K562 (cell line): ENCODE data around the gene ERMARD. TPM values are rescaled to one million over a fixed set of nuclear protein-coding genes. Genes with fewer than 3 reads are reported as not detected.

Source experiments
- ATAC-seq: fragments of 200-7000 bp; cut with Tn5 transposase; 3 replicates; pipeline ENCODE4 v1.9.1; 2020; ENCODE audit warnings: moderate library complexity
- BruUV-seq: library from RNA; stranded (reverse); fragments of 400-500 nt; replicated peaks from 2 replicates; lab custom pipeline; 2021; lab: Mats Ljungman, UMichigan
- CTCF ChIA-PET: fragments of 300-600 bp; formaldehyde crosslinking; extraction: SDS; loops from one replicate; lab custom pipeline; 2021; ENCODE audit warnings: low intra/inter-chr PET ratio; lab: Yijun Ruan, JAX
- POLR2A ChIA-PET: fragments of 300-600, 350-650 bp; sonication (Branson Sonifier 250); formaldehyde crosslinking; extraction: SDS; loops from one replicate; lab custom pipeline; 2021; ENCODE audit warnings: antibody characterized with exemption, inconsistent platforms; lab: Yijun Ruan, JAX
- DNase-seq, 4 experiments: peaks; one replicate each; pipeline versions ENCODE4 v3.0.0 to v3.0.0-alpha.2; 2011 to 2018; ENCODE audit warnings: low spot score in 3 of 4, mixed read lengths in 3 of 4; ENCODE audit errors: extremely low read depth in 1 of 4
- FAIRE-seq: peaks from 2 replicates; lab custom pipeline; 2011; peaks lifted over from hg19 to GRCh38; lab: Jason Lieb, UNC
- H2AFZ ChIP-seq: 2 replicates; pipeline ENCODE4 v1.6.0; 2011; ENCODE audit warnings: low read depth, low read length, control low read depth, inconsistent platforms
- H3K27ac ChIP-seq: fragments of 200-600 bp; 3 replicates; pipeline ENCODE4 v1.8.0; 2011; ENCODE audit warnings: low read depth, mild to moderate bottlenecking, control low read depth, inconsistent platforms, low read length, moderate library complexity, mixed read lengths; ENCODE audit errors: extremely low read depth
- H3K27me3 ChIP-seq, 2 experiments: fragments of 300-600 bp in 1 of 2; 2 replicates in 1 of 2; 3 replicates in 1 of 2; pipeline versions ENCODE4 v1.6.0 to v1.8.0; 2011; ENCODE audit warnings: inconsistent platforms in 2 of 2, low read length in 2 of 2, mild to moderate bottlenecking in 1 of 2, mixed read lengths in 1 of 2, moderate library complexity in 1 of 2; ENCODE audit not compliant: control insufficient read depth in 2 of 2, insufficient read depth in 2 of 2
- H3K36me3 ChIP-seq: fragments of 300-600 bp; 3 replicates; pipeline ENCODE4 v1.8.0; 2011; ENCODE audit warnings: mild to moderate bottlenecking, low read length, inconsistent platforms; ENCODE audit not compliant: control insufficient read depth, insufficient read depth
- H3K4me1 ChIP-seq, 2 experiments: fragments of 200-600 bp in 1 of 2; replicated peaks in 1 of 2; 2 replicates in 1 of 2; 3 replicates in 1 of 2; pipeline versions ENCODE4 v1.5.1 to v1.8.0; 2011; ENCODE audit warnings: inconsistent platforms in 2 of 2, low read length in 2 of 2, mild to moderate bottlenecking in 1 of 2, mixed read lengths in 1 of 2, moderate library complexity in 1 of 2; ENCODE audit not compliant: control insufficient read depth in 2 of 2, insufficient read depth in 2 of 2
- H3K4me2 ChIP-seq: 2 replicates; pipeline ENCODE4 v1.6.1; 2011; ENCODE audit warnings: low read length, control low read depth, inconsistent platforms, mixed read lengths; ENCODE audit not compliant: insufficient read depth
- H3K4me3 ChIP-seq: fragments of 200-600 bp; sonication (generic), shearing (Covaris generic); 2 replicates; pipeline ENCODE4 v1.5.1; 2016; ENCODE audit warnings: control low read depth, inconsistent platforms
- H3K79me2 ChIP-seq: fragments of 200-600 bp; 3 replicates; pipeline ENCODE4 v1.8.0; 2011; ENCODE audit warnings: low read length, inconsistent platforms; ENCODE audit not compliant: control insufficient read depth, insufficient read depth
- H3K9ac ChIP-seq, 2 experiments: 2 replicates each; pipeline versions ENCODE4 v1.6.0 to v1.6.1; 2011; ENCODE audit warnings: low read depth in 2 of 2, low read length in 2 of 2, control low read depth in 1 of 2, inconsistent platforms in 1 of 2, mild to moderate bottlenecking in 1 of 2, mixed read lengths in 1 of 2; ENCODE audit not compliant: insufficient read depth in 1 of 2
- H3K9me1 ChIP-seq: one replicate; pipeline ENCODE4 v1.6.0; 2011; ENCODE audit warnings: inconsistent platforms, mild to moderate bottlenecking, low read length, moderate library complexity; ENCODE audit not compliant: control insufficient read depth, insufficient read depth
- H3K9me3 ChIP-seq: replicated peaks from 2 replicates; pipeline ENCODE4 v1.5.1; 2011; ENCODE audit warnings: low read depth, low read length, inconsistent platforms; ENCODE audit not compliant: control insufficient read depth, insufficient read depth
- H4K20me1 ChIP-seq: replicated peaks from 2 replicates; pipeline ENCODE4 v1.6.1; 2011; ENCODE audit warnings: low read length, inconsistent platforms, mixed read lengths; ENCODE audit not compliant: control insufficient read depth, insufficient read depth
- MTA2 ChIP-seq: fragments of 450-650 bp; IDR thresholded peaks from 2 replicates; pipeline ENCODE4 v1.6.1; 2016; ENCODE audit warnings: low read depth
- TEAD2 ChIP-seq: fragments of 450-650 bp; IDR thresholded peaks from 2 replicates; pipeline ENCODE4 v1.6.1; 2016; ENCODE audit warnings: missing genetic modification characterization, control low read depth, missing compliant biosample characterization
- ZBTB11 ChIP-seq, 3 experiments: fragments of 200-800 bp in 1 of 3; fragments of 250-450 bp in 1 of 3; fragments of 450-650 bp in 1 of 3; sonication (Bioruptor Pico) in 1 of 3; sonication (Bioruptor generic) in 1 of 3; formaldehyde crosslinking in 1 of 3; IDR thresholded peaks; 2 replicates each; pipeline versions ENCODE4 v1.6.1 to v1.8.0; 2016 to 2022; ENCODE audit warnings: mild to moderate bottlenecking in 2 of 3, missing genetic modification characterization in 2 of 3, missing compliant biosample characterization in 1 of 3, moderate library complexity in 1 of 3
- ZNF507 ChIP-seq: conservative IDR thresholded peaks from 2 replicates; pipeline ENCODE4 v1.6.1; 2017; ENCODE audit warnings: missing genetic modification characterization, missing compliant biosample characterization
- WGBS: fragments of 100-300 bp; shearing (Covaris generic); methylation state at CpG from one replicate; pipeline ENCODE4 v1.1.6; 2016; ENCODE audit warnings: low coverage, mixed read lengths; ENCODE audit not compliant: insufficient coverage; ENCODE audit errors: missing lambda C conversion rate; 5-methylcytosine and 5-hydroxymethylcytosine counted together
- in situ Hi-C: fragments of 300-500 bp; cut with MboI; formaldehyde crosslinking; loops from 4 replicates; pipeline ENCODE4 v1.15.0; 2018; ENCODE audit warnings: inconsistent platforms, mixed read lengths
- intact Hi-C: fragments of 100-400 bp; cut with micrococcal nuclease; formaldehyde crosslinking; loops from 2 replicates; pipeline ENCODE4 v1.14.2; 2022
- polyA plus RNA-seq, 8 experiments: library from polyadenylated mRNA; depleted of rRNA in 4 of 8; stranded (reverse) in 5 of 8; unstranded in 3 of 8; fragments of >200 nt; fragmentation: Nextera tagmentation in 2 of 8; fragmentation: Illumina TruSeq in 1 of 8; extraction: Ambion mirVana in 2 of 8; extraction: Trizol in 1 of 8; gene quantifications; 2 replicates each; pipeline versions ENCODE4 v1.2.1 to v1.2.3, GENCODE V29; 2011 to 2014; ENCODE audit warnings: inconsistent platforms in 1 of 8, missing spikeins in 1 of 8
- total RNA-seq, 7 experiments: library from RNA; depleted of rRNA in 6 of 7; stranded (reverse); fragments of >200 nt in 6 of 7; fragmentation: Illumina TruSeq in 2 of 7; extraction: Trizol in 2 of 7; gene quantifications; 2 replicates each; pipeline versions ENCODE4 v1.2.1 to v1.2.3, GENCODE V29; 2011 to 2021; ENCODE audit warnings: low replicate concordance in 1 of 7

Gene ERMARD
- total and polyA plus RNA-seq, 9 of the 15 experiments (the other 6 are each of a cell fraction or from before 2014, with no cell fraction given) = 14.5 to 68.6 (median 27.7) TPM

- intact Hi-C loops = no loop called here
- in situ Hi-C loops = no loop called here
- Histone ChIP-seq H3K27ac (no peak overlapping the region), H3K4me2 (no peak overlapping the region), H3K9me1 (no peaks in the 10 kb centered on the region), H3K27me3 (peaks cover 16 to 30% of the 10 kb centered on the region in 2 experiments; a peak in 4 of 5 replicates), H3K4me3 (no peak overlapping the region), H3K9me3 (no peaks in the 10 kb centered on the region), H3K36me3 (peaks cover 3% of the 10 kb centered on the region; the same call in 1 of the 3 replicates), H4K20me1 (no peaks in the 10 kb centered on the region), H3K9ac (no peak overlapping the region), H3K79me2 (no peaks in the 10 kb centered on the region), H2AFZ (no peak overlapping the region), H3K4me1 (peaks cover 0 to 3% of the 10 kb centered on the region in 2 experiments; a peak in 1 of 5 replicates)
- 40% methylated on average over 9 of the region's 9 CpGs for WGBS
- BruUV-seq = no TSS peak
- TF ChIP-seq ZNF507 (tag) = no peak
- TF ChIP-seq ZBTB11 (CRISPR knock-in tag; IDR thresholded peaks at IDR 0.05) = no peak
- TF ChIP-seq MTA2 = no peak
- TF ChIP-seq TEAD2 (tag) = no peak
- ChIA-PET CTCF (no interaction called here), POLR2A (interaction anchor here (0.6 to 2.9 kb wide), 3 partner anchors 10 to 157 kb away, joined by 3 to 8 read pairs (median 3); no protein-coding TSS in a partner anchor)
- FAIRE-seq = no peak
- no peak for DNase-seq
- no peak for ATAC-seq
Observed at GRCh38 chr6:169783401-169783800, 32.0 kb downstream of the ERMARD start.
